ENCODE measurements around the gene RITA1. TPM values are rescaled to one million over a fixed set of nuclear protein-coding genes. Genes with fewer than 3 reads are reported as not detected.

The RITA1 gene
- total RNA-seq, 1 donor from 2014 or later = 18.2 TPM

DNA sequence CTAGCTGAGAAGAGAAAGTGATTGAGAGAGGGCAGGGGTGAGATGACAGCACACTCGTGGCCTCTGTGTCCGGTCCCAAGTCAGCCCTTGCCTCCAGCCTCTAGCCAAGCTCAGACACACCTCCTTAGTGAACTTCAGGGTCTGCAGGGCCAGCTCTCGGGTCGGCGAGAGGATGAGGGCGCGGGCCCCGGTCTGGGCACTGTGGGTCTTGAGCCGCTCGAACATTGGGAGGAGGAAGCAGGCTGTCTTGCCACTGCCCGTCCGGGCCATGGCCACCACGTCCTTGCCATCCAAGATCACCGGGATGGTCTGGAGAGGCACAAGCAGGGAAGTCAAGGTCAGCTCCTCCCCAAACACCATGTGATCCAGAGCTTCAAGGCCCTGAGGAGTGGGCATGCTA lies 6.5 kb upstream of the RITA1 start:
- TF ChIP-seq, protein P1, sequence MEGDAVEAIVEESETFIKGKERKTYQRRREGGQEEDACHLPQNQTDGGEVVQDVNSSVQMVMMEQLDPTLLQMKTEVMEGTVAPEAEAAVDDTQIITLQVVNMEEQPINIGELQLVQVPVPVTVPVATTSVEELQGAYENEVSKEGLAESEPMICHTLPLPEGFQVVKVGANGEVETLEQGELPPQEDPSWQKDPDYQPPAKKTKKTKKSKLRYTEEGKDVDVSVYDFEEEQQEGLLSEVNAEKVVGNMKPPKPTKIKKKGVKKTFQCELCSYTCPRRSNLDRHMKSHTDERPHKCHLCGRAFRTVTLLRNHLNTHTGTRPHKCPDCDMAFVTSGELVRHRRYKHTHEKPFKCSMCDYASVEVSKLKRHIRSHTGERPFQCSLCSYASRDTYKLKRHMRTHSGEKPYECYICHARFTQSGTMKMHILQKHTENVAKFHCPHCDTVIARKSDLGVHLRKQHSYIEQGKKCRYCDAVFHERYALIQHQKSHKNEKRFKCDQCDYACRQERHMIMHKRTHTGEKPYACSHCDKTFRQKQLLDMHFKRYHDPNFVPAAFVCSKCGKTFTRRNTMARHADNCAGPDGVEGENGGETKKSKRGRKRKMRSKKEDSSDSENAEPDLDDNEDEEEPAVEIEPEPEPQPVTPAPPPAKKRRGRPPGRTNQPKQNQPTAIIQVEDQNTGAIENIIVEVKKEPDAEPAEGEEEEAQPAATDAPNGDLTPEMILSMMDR (IDR thresholded peaks at IDR 0.05) = no peak
- ATAC-seq (ENCODE audit: low read depth) (no peak), DNase-seq (no peak)
- POLR2A ChIA-PET = no interaction called here
- Mint-ChIP-seq H3K4me1 (peaks cover 15% of the 10 kb centered on the region), H3K27ac (no peak overlapping the region), H3K9me3 (no peaks in the 10 kb centered on the region), H3K4me3 (no peak overlapping the region), H3K27me3 (no peaks in the 10 kb centered on the region), H3K36me3 (ENCODE audit: low read depth) (peaks cover 72% of the 10 kb centered on the region)
- CTCF ChIA-PET = no interaction called here
- intact Hi-C loops (cut with micrococcal nuclease) = no loop called here

DNA sequence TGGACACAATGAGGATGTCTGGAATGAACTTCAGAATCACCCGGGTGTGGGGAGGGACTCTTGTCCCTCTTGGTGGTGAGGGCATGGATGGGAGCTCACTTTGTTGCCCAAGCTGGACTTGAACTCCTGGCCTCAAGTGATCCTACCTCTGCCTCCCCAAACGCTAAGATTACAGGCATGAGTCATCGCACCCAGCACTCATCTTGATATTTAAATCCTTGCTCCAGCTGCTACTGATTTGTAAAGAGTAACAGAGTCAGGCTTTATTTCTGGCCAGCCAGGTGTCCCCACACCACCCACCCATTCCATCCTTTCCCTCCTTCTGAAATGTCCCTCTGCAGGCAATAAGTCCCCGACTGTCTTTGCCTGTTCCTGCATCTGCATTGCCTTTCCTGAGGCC lies 5.2 kb upstream of the RITA1 start:
- Mint-ChIP-seq H3K27ac (no peak overlapping the region), H3K4me3 (no peak overlapping the region), H3K27me3 (no peaks in the 10 kb centered on the region), H3K4me1 (peaks cover 21% of the 10 kb centered on the region), H3K9me3 (no peaks in the 10 kb centered on the region), H3K36me3 (ENCODE audit: low read depth) (peaks cover 68% of the 10 kb centered on the region)
- ATAC-seq (ENCODE audit: low read depth) (no peak), DNase-seq (no peak)
- TF ChIP-seq, protein P1 (IDR thresholded peaks at IDR 0.05) = no peak
- ChIA-PET POLR2A (interaction anchor here (0.6 kb wide), 1 partner anchor 111 kb away, joined by 3 read pairs; no protein-coding TSS in a partner anchor), CTCF (no interaction called here)
- intact Hi-C loops (cut with micrococcal nuclease) = no loop called here

DNA sequence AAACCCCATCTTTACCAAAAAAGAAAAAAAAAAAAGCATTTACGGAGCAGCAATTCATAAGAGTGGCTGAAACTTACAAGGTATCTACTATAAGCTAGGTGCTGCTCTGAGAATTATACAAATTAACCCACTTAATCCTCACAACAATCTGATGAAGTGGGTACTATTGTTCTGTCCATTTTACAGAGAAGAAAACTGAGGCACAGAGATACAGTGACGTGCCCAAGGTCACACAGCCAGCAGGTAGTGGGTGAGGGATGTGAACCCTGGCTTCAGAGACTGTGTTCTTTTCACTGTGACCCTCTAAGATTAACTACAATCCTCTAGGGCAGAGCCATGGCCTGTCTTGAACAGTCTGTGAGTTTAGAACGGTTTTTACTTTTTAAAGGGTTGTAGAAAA lies 3.5 kb upstream of the RITA1 start:
- ChIA-PET POLR2A (no interaction called here), CTCF (interaction anchor here (0.6 kb wide), 1 partner anchor 133 kb away, joined by 3 read pairs; no protein-coding TSS in a partner anchor)
- H3K27ac Mint-ChIP-seq = no peak overlapping the region

DNA sequence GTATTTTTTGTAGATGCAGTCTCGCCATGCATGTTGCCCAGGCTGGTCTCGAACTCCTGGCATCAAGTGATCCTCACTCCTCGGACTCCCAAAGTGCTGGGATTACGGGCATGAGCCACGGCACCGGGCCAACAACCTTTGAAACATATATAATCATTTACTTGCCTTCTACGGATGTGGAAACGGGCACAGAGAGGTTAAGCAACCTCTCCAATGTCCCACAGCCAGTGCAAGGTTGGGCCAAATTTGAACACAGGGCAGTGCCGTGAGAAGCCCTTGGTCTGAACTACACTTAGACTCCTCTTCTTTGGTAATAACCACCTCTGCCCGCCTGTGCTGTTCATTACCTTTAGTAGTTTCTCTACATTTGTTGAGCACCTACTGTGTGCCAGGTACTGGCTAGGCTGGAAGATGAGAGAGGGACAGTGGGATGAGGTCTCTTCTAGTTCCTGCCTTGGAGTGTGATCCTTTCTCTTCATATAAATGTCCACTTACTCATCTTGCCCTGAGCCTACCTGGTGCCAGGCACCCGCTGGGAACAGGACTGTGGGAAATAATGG lies 2.4 kb upstream of the RITA1 start:
- Mint-ChIP-seq H3K27ac (no peak overlapping the region), H3K36me3 (ENCODE audit: low read depth) (peaks cover 47% of the 10 kb centered on the region), H3K9me3 (no peaks in the 10 kb centered on the region), H3K27me3 (no peaks in the 10 kb centered on the region), H3K4me1 (peaks cover 39% of the 10 kb centered on the region), H3K4me3 (peak overlapping the region; percentile 38)
- ChIA-PET CTCF (interaction anchor here (1.0 kb wide), 1 partner anchor 9 kb away, joined by 6 read pairs; no protein-coding TSS in a partner anchor), POLR2A (interaction anchor here (1.3 to 2.8 kb wide), 2 partner anchors 9 to 20 kb away, joined by 3 to 15 read pairs; no protein-coding TSS in a partner anchor)
- no peak for DNase-seq
- no peak for ATAC-seq (ENCODE audit: low read depth)
- TF ChIP-seq, protein P1 (IDR thresholded peaks at IDR 0.05) = no peak
- intact Hi-C loops (cut with micrococcal nuclease) = no loop called here

More for the DNA sequence above, 3.5 kb upstream of the RITA1 start:
- TF ChIP-seq, protein P1 (IDR thresholded peaks at IDR 0.05) = no peak
- ATAC-seq (ENCODE audit: low read depth) = no peak
- H3K27me3 Mint-ChIP-seq = no peaks in the 10 kb centered on the region
- peaks cover 59% of the 10 kb centered on the region for H3K36me3 Mint-ChIP-seq (ENCODE audit: low read depth)
- no peak overlapping the region for H3K4me3 Mint-ChIP-seq
- no peak for DNase-seq
- H3K4me1 Mint-ChIP-seq = peaks cover 31% of the 10 kb centered on the region
- no peaks in the 10 kb centered on the region for H3K9me3 Mint-ChIP-seq
- intact Hi-C loops (cut with micrococcal nuclease) = no loop called here

DNA sequence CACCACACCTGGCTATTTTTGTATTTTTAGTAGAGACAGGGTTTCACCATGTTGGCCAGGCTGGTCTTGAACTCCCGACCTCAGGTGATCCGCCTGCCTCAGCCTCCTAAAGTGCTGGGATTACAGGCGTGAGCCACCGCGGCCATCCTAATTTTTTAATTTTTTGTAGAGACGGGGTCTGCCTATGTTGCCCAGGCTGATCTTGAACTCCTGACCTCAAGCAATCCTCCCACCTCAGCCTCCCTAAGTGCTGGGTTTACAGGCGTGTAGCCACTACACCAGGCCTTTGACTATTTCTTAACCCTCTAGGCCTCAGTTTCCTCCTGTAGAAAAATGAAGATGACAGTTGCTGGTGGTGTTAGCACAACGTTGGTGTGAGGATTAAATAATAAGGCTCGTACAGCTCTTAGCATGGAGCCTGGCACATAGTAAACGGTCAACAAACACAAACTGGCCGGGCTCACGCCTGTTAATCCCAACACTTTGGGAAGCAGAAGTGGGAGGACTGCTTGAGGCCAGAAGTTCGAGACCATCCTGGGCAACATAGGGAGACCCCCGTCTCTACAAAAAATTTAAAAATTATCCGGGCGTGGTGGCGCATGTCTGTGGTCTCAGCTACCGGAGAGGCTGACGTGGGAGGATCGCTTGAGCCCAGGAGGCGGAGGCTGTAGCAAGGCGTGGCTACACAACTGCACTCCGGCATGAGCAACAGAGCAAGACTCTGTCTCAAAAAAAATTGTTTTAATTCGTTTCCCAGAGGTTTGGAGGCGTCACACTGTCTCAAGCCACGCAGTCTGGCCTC lies 1.2 kb upstream of the RITA1 start:
- Mint-ChIP-seq H3K4me3 (peak overlapping the region; percentile 93), H3K36me3 (ENCODE audit: low read depth) (peaks cover 40% of the 10 kb centered on the region), H3K27me3 (no peaks in the 10 kb centered on the region), H3K9me3 (no peaks in the 10 kb centered on the region), H3K4me1 (peaks cover 39% of the 10 kb centered on the region), H3K27ac (peak overlapping the region; percentile 94)
- TF ChIP-seq, protein P1 (IDR thresholded peaks at IDR 0.05) = no peak
- intact Hi-C loops (cut with micrococcal nuclease) = loop anchor here (1.0 kb wide), 1 partner anchor 174 kb away; the partner anchor contains the start of gene PLBD2
- DNase-seq (no peak), ATAC-seq (ENCODE audit: low read depth) (peak; percentile 63)
- CTCF ChIA-PET = interaction anchor here (1.0 kb wide), 1 partner anchor 10 kb away, joined by 6 read pairs; no protein-coding TSS in a partner anchor
- POLR2A ChIA-PET = interaction anchor here (0.6 to 3.9 kb wide), 13 partner anchors 10 to 224 kb away, joined by 3 to 92 read pairs (median 10); partner anchors contain the start of genes OAS2 and TPCN1

Measured in activated B cell treated with CpG ODN at 0.5 μM for 24 hours (primary cell).